ENCODE data around the gene GNGT1.

Gene GNGT1

GRCh38 chr7:93955304-93955703, 48.9 kb downstream of the GNGT1 start:
- ChIA-PET POLR2A (no interaction called here), CTCF (interaction anchor here (1.1 kb wide), 1 partner anchor 156 kb away, joined by 3 read pairs; no protein-coding TSS in a partner anchor)
- no peak overlapping the region for H3K4me3 ChIP-seq (ENCODE audit: low read depth, low read length)
- DNase-seq (ENCODE audit: low read depth, low spot score): no peak
- TF ChIP-seq CTCF (IDR thresholded peaks at IDR 0.05; ENCODE audit: insufficient read depth, low read length, missing control alignments): no peak

DNA sequence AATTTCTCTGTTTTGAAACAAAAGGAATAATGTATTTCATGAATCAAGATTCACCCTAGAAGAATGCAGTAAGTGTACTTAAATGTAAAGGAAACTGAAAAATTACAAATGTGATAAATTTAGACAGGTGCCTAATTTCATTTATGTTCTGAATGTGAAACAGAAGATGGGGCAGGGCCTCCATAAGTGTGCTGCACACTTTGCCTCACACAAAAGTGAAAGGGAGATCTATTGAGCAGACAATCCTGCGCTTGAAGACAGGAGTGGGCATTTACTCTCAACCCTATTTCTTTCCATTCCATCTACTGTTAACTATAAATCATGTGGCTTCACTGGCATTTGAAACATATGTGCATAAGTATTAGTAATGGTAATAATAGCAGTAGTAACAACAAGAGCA, 51.4 kb downstream of the GNGT1 start:
- ChIA-PET CTCF (no interaction called here), POLR2A (no interaction called here)
- TF ChIP-seq CTCF (IDR thresholded peaks at IDR 0.05; ENCODE audit: insufficient read depth, low read length, missing control alignments): no peak
- no peak overlapping the region for H3K4me3 ChIP-seq (ENCODE audit: low read depth, low read length)
- no peak for DNase-seq (ENCODE audit: low read depth, low spot score)

DNA sequence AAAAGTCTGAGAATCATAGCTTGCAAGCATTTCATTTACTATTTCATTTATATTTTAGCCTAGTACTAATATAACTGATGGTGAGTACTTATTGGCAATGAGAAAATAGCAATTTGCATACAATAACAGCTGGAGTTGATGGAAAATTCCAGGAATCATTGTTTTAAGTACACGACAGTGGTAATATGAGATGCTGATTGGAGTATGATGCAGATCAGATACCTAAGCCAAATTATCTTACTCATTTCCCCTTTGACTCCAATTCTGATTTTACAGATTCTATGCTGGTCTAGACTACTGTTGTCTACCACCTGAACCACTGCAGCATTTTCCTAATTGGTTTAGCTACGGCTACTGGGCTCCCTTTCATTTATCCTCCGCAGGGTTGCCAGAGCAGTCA, 51.8 kb downstream of the GNGT1 start:
- TF ChIP-seq CTCF (IDR thresholded peaks at IDR 0.05; ENCODE audit: insufficient read depth, low read length, missing control alignments): no peak
- DNase-seq (ENCODE audit: low read depth, low spot score): no peak
- CTCF ChIA-PET: no interaction called here
- POLR2A ChIA-PET: no interaction called here
- no peak overlapping the region for H3K4me3 ChIP-seq (ENCODE audit: low read depth, low read length)

- POLR2A ChIA-PET: no interaction called here
- CTCF ChIA-PET: no interaction called here
- DNase-seq (ENCODE audit: low read depth, low spot score): no peak
- no peak overlapping the region for H3K4me3 ChIP-seq (ENCODE audit: low read depth, low read length)
- TF ChIP-seq CTCF (IDR thresholded peaks at IDR 0.05; ENCODE audit: insufficient read depth, low read length, missing control alignments): no peak
These were observed 52.3 kb downstream of the GNGT1 start for GRCh38 chr7:93958651-93959050.

All from AG04449 (cell line).